ENCODE data around the gene DAB2IP.

The DAB2IP gene

DNA sequence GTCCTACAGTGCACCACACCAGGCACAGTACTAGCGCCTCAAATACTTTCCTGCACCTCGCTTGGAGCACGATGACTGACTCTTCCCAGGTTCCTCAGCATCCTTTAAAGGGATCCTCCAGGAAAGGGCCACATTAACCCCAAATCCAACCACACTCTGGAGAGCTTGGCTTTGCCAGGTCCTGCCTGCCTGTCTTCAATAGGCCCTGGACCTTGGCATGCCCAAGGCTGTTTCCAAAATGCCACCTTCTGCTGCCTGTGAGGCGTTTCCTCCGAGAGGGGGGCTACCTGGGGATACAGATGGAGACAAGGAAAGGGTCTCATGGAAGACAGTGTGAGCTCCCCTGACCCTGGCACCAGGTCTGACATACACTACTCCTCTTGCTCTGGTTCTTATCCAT, 169.9 kb downstream of the DAB2IP start:
- DNase-seq, result no peak
- no peaks in the 10 kb centered on the region for H3K4me1 ChIP-seq
- H3K9me3 ChIP-seq, result no peaks in the 10 kb centered on the region
- H3K27me3 ChIP-seq, result no peaks in the 10 kb centered on the region
- intact Hi-C loops (cut with DNase I; ENCODE audit: low total_unique reads), result no loop called here
- H3K4me3 ChIP-seq, result no peak overlapping the region
- H3K27ac ChIP-seq, result no peak overlapping the region
- peaks cover 0 to 13% (median 7%) of the 10 kb centered on the region in 3 donors for H3K36me3 ChIP-seq
- TF ChIP-seq, protein P1, sequence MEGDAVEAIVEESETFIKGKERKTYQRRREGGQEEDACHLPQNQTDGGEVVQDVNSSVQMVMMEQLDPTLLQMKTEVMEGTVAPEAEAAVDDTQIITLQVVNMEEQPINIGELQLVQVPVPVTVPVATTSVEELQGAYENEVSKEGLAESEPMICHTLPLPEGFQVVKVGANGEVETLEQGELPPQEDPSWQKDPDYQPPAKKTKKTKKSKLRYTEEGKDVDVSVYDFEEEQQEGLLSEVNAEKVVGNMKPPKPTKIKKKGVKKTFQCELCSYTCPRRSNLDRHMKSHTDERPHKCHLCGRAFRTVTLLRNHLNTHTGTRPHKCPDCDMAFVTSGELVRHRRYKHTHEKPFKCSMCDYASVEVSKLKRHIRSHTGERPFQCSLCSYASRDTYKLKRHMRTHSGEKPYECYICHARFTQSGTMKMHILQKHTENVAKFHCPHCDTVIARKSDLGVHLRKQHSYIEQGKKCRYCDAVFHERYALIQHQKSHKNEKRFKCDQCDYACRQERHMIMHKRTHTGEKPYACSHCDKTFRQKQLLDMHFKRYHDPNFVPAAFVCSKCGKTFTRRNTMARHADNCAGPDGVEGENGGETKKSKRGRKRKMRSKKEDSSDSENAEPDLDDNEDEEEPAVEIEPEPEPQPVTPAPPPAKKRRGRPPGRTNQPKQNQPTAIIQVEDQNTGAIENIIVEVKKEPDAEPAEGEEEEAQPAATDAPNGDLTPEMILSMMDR (IDR thresholded peaks at IDR 0.05), result no peak

DNA sequence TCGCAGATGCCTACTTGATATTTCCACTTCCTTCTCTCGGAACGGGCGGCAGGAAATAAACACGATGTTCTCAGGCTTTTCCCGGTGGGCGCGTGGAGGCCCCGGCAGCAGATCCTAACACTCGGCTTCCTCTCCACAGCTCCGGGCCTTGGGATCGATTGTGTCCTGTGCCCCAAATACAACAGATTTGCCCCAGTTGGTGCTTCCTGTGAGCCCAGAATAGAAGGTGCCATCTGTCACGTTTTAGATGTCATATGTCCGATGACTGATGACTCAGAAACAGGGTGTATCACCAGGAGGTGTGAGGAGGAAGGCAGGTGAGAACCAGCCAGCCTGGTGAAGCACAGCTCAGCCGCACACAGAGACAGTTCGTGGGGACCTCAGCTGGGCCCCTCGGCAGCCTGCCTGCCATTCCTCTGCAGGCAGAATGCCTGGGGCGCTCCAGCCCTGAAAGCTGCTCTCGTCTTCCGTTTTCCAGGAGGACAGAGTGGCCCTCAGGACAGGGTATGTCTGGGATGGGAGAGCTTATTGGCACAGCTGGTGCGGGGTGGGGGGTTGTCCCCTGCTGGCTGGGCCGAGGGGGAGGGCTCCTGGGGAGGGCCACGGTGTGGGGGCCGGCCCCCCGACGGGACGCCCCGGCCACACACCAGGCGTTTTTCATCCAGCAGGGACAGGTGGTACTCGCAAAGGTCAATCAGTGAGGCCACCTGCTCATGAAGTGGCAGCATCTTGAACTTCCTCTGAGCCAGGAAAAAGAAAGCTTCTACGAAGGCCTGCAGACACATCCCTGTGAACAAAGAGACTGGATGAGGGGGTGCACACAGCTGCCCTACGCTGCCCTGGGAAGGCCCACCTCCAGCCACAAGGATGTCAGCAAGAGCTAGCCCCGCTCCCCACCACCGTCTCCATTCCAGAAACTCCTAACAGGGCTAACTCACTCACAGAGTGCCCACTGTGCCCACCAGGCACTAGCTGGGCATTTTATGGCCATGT, 171.0 kb downstream of the DAB2IP start:
- Histone ChIP-seq H3K27me3 (no peaks in the 10 kb centered on the region), H3K4me3 (no peak overlapping the region), H3K4me1 (no peaks in the 10 kb centered on the region), H3K9me3 (no peaks in the 10 kb centered on the region), H3K36me3 (peaks cover 0 to 13% (median 7%) of the 10 kb centered on the region in 3 donors), H3K27ac (no peak overlapping the region)
- TF ChIP-seq, protein P1 (IDR thresholded peaks at IDR 0.05), result no peak
- intact Hi-C loops (cut with DNase I; ENCODE audit: low total_unique reads), result no loop called here
- DNase-seq, result no peak

- H3K27me3 ChIP-seq, result no peaks in the 10 kb centered on the region
- no peak for DNase-seq
- H3K27ac ChIP-seq, result no peak overlapping the region
- TF ChIP-seq, protein P1 (IDR thresholded peaks at IDR 0.05), result no peak
- no peak overlapping the region for H3K4me3 ChIP-seq
- no peaks in the 10 kb centered on the region for H3K9me3 ChIP-seq
- no peaks in the 10 kb centered on the region for H3K4me1 ChIP-seq
- intact Hi-C loops (cut with DNase I; ENCODE audit: low total_unique reads), result no loop called here
- H3K36me3 ChIP-seq, result peaks cover 0 to 13% (median 7%) of the 10 kb centered on the region in 3 donors
Observed at GRCh38 chr9:121823451-121824169, 172.2 kb downstream of the DAB2IP start.

DNA sequence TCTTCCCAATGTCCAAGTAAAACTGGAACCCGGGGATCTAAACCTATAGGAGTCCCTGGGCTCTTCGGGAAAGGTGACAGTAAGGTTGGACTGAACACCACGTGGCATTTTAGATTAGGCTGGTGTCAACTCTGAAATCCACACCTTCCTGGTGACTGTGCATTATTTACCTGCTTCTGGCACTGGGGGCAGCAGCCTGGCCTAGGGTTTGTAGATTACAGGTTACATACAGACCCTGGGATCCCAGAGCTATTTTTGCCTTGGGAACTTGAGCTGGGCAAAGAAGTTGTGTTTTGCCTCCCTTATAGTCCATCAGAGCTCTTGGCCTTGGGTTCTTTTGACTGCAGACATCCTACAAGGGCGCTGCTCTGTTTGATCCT, 173.2 kb downstream of the DAB2IP start:
- Histone ChIP-seq H3K4me1 (no peaks in the 10 kb centered on the region), H3K4me3 (no peak overlapping the region), H3K36me3 (peaks cover 0 to 13% (median 7%) of the 10 kb centered on the region in 3 donors), H3K27ac (no peak overlapping the region), H3K9me3 (no peaks in the 10 kb centered on the region), H3K27me3 (no peaks in the 10 kb centered on the region)
- intact Hi-C loops (cut with DNase I; ENCODE audit: low total_unique reads), result no loop called here
- TF ChIP-seq, protein P1 (IDR thresholded peaks at IDR 0.05), result no peak
- DNase-seq, result no peak

DNA sequence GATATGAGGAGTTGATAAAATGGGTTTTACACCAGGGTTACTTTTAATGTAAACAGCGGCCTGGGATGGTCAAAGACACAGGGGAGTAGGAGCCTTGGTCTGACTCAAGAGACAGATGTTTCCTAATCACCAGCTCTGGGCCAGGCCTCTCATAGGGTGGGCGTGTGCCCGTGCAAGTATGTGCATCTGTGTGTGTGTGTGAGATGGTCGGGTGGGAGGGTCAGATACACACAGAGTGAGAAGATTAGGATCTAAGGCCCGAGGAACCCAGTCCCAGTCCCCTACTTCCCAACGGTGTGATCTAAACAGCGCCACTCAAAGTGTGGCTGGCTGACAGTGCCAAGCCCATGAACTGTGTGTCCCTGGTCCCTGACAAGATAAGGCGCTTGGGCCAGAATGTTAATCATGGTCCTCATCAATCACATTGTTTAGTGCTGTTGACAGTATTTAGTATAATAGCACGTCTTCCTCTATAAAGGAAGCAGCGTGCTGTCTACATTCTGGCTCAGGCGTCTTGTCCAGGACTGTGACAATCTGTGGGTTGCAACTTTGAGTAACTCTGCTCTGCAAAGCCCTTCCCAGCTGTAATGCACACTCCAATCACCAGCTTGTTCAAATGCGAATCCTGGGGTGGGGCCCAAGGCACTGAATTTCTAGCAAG, 173.7 kb downstream of the DAB2IP start:
- Histone ChIP-seq H3K27me3 (no peaks in the 10 kb centered on the region), H3K4me1 (no peaks in the 10 kb centered on the region), H3K27ac (no peak overlapping the region), H3K4me3 (no peak overlapping the region), H3K9me3 (no peaks in the 10 kb centered on the region), H3K36me3 (peaks cover 0 to 13% (median 7%) of the 10 kb centered on the region in 3 donors)
- TF ChIP-seq, protein P1 (IDR thresholded peaks at IDR 0.05), result no peak
- no peak for DNase-seq
- intact Hi-C loops (cut with DNase I; ENCODE audit: low total_unique reads), result no loop called here

All from tibial artery (tissue), 4 donors.